ENCODE results near the gene MIGA2. TPM values are rescaled to one million over a fixed set of nuclear protein-coding genes. Genes with fewer than 3 reads are reported as not detected.

MIGA2 gene
- total and polyA plus RNA-seq, 2 of the 4 experiments (the other 2 are of a cell fraction): 12.5 to 25.3 TPM

- Histone ChIP-seq H4K91ac (ENCODE audit: insufficient read depth, low read depth, low read length) (no peak overlapping the region), H3K27me3 (ENCODE audit: control insufficient read depth, insufficient read depth, low read length) (no peaks in the 10 kb centered on the region), H3K23ac (ENCODE audit: low read depth, low read length) (no peak overlapping the region), H4K8ac (ENCODE audit: low read depth in 2 of 2, low read length in 2 of 2) (peak overlapping the region in 1 of 2 experiments; percentile 61; a peak in 1 of 4 replicates), H3K56ac (ENCODE audit: extremely low read depth, insufficient read depth, low read length) (no peak overlapping the region), H4K5ac (ENCODE audit: low read depth, low read length) (no peak overlapping the region), H3K4me1 (ENCODE audit: control insufficient read depth, insufficient read depth, low read length) (peaks cover 10% of the 10 kb centered on the region), H2AK9ac (replicated peaks; ENCODE audit: low read depth, low read length, poor library complexity) (peak overlapping the region; percentile 12), H3K9me1 (ENCODE audit: insufficient read depth, low read length) (peaks cover 13% of the 10 kb centered on the region), H3K36me3 (ENCODE audit: control insufficient read depth, insufficient read depth, low read length) (peaks cover 45% of the 10 kb centered on the region), H2AK5ac (ENCODE audit: low read depth, low read length) (peak overlapping the region; percentile 72; the same call in 1 of the 2 replicates), H2BK5ac (ENCODE audit: low read depth, low read length, poor library complexity, severe bottlenecking) (peak overlapping the region; percentile 70), H3K14ac (replicated peaks; ENCODE audit: low read depth, low read length) (peak overlapping the region; percentile 48; the same call in 1 of the 2 replicates), H3K9me3 (ENCODE audit: control insufficient read depth, insufficient read depth, low read length) (no peaks in the 10 kb centered on the region), H3K27ac (ENCODE audit: insufficient read depth, low read length) (peak overlapping the region; percentile 49; the same call in 1 of the 2 replicates), H3K4ac (ENCODE audit: low read depth, low read length) (peak overlapping the region; percentile 52; the same call in 1 of the 2 replicates), H3K4me3 (ENCODE audit: insufficient read depth, low read depth, low read length) (no peak overlapping the region), H3K18ac (ENCODE audit: low read depth, low read length) (peak overlapping the region; percentile 8; the same call in 1 of the 2 replicates), H4K20me1 (ENCODE audit: insufficient read depth, low read length) (no peaks in the 10 kb centered on the region), H2AFZ (replicated peaks; ENCODE audit: low read length, poor library complexity) (peak overlapping the region; percentile 1), H3K9ac (ENCODE audit: low read depth, low read length) (no peak overlapping the region), H3K79me1 (ENCODE audit: low read depth in 1 of 2, low read length in 2 of 2) (peaks cover 0 to 12% of the 10 kb centered on the region in 2 experiments; a peak in 3 of 4 replicates), H2BK15ac (ENCODE audit: low read depth, low read length) (no peak overlapping the region), H2BK20ac (ENCODE audit: low read depth, low read length) (peak overlapping the region; percentile 45; the same call in 1 of the 2 replicates), H2BK120ac (ENCODE audit: low read depth, low read length) (peak overlapping the region; percentile 68), H3K4me2 (ENCODE audit: low read depth, low read length) (peak overlapping the region; percentile 29; the same call in 1 of the 2 replicates)
- dilution Hi-C loops (cut with HindIII; ENCODE audit: low sequenced_read_pairs, unreplicated experiment) (no loop called here), intact Hi-C loops (cut with micrococcal nuclease) (no loop called here), in situ Hi-C loops (cut with MboI; ENCODE audit: low sequenced_read_pairs) (no loop called here)
- ChIA-PET CTCF (interaction anchor here (0.7 to 1.1 kb wide), 4 partner anchors 18 to 170 kb away, joined by 3 to 6 read pairs (median 3); partner anchors contain the start of genes ENDOG and SH3GLB2), POLR2A (ENCODE audit: unreplicated experiment) (no interaction called here)
- peak; percentile 80 for DNase-seq
- BruUV-seq (replicated peaks): no TSS peak
- ATAC-seq (ENCODE audit: low read depth): peak; percentile 96
- no peak for TF ChIP-seq NFE2L2 (IDR thresholded peaks at IDR 0.05; ENCODE audit: low read depth, low read length)
- TF ChIP-seq CTCF (conservative IDR thresholded peaks at IDR 0.05; ENCODE audit: low read depth, low read length): 0 out of 2 replicates have a peak, but pooled peaks have one; percentile 6
- TF ChIP-seq FOS (IDR thresholded peaks at IDR 0.05; ENCODE audit: low read depth, low read length): 0 out of 2 replicates have a peak, but pooled peaks have one; percentile 28
- WGBS, 2 experiments (ENCODE audit: extremely low coverage in 2 of 2, insufficient read length in 1 of 2): no CpG with 5 or more reads among the region's 5 CpGs
Observed at GRCh38 chr9:128987805-128988204, 48.6 kb upstream of the MIGA2 start.

All from IMR-90 (cell line).